Thyroid gland (tissue), 4 donors: Measurements from ENCODE around the gene KIF18A.

Source experiments
- POLR2A ChIP-seq, 2 donors: fragments of 450-650 bp; IDR thresholded peaks; one replicate each; pipeline ENCODE4 v1.6.1; 2017; ENCODE audit warnings: antibody characterized with exemption in 2 of 2, mild to moderate bottlenecking in 2 of 2, moderate library complexity in 1 of 2
- TF ChIP-seq, protein P1 (sequence below), 6 experiments: fragments of 200-600 bp in 3 of 6; fragments of 450-650 bp in 3 of 6; sonication (generic) in 3 of 6; IDR thresholded peaks; one replicate each; pipeline ENCODE4 v1.5.1; 2016 to 2019; ENCODE audit warnings: antibody characterized with exemption in 6 of 6, mild to moderate bottlenecking in 2 of 6, inconsistent platforms in 1 of 6, moderate library complexity in 1 of 6

- TF ChIP-seq, protein P1, sequence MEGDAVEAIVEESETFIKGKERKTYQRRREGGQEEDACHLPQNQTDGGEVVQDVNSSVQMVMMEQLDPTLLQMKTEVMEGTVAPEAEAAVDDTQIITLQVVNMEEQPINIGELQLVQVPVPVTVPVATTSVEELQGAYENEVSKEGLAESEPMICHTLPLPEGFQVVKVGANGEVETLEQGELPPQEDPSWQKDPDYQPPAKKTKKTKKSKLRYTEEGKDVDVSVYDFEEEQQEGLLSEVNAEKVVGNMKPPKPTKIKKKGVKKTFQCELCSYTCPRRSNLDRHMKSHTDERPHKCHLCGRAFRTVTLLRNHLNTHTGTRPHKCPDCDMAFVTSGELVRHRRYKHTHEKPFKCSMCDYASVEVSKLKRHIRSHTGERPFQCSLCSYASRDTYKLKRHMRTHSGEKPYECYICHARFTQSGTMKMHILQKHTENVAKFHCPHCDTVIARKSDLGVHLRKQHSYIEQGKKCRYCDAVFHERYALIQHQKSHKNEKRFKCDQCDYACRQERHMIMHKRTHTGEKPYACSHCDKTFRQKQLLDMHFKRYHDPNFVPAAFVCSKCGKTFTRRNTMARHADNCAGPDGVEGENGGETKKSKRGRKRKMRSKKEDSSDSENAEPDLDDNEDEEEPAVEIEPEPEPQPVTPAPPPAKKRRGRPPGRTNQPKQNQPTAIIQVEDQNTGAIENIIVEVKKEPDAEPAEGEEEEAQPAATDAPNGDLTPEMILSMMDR (IDR thresholded peaks at IDR 0.05): no peak
- no peak for TF ChIP-seq POLR2A (IDR thresholded peaks at IDR 0.05)
Observed at GRCh38 chr11:28092786-28093185, 15.2 kb downstream of the KIF18A start.
